Natural killer cell (primary cell): Measurements from ENCODE around the gene TMEM125. TPM values are rescaled to one million over a fixed set of nuclear protein-coding genes. Genes with fewer than 3 reads are reported as not detected.

ENCODE experiments used
- ATAC-seq, 3 donors: fragments of 150-1000 bp in 2 of 3; fragments of 200-7000 bp in 1 of 3; cut with Tn5 transposase; 1 replicate in 1 of 3; 2 replicates in 2 of 3; pipeline ENCODE4 v1.10.0; 2021; ENCODE audit warnings: mild to moderate bottlenecking in 2 of 3, moderate library complexity in 2 of 3
- DNase-seq, 2 donors: peaks; one replicate each; pipeline versions ENCODE4 v3.0.0 to v3.0.0-alpha.2; 2013 to 2021; ENCODE audit warnings: mixed read lengths in 1 of 2
- H3K27ac ChIP-seq: one replicate; pipeline ENCODE4 v1.5.1; 2013; ENCODE audit warnings: mild to moderate bottlenecking, low read length
- H3K27me3 ChIP-seq: one replicate; pipeline ENCODE4 v1.6.1; 2013; ENCODE audit warnings: low read length; ENCODE audit not compliant: control insufficient read depth, insufficient read depth
- H3K36me3 ChIP-seq: one replicate; pipeline ENCODE4 v1.6.1; 2013; ENCODE audit warnings: low read length; ENCODE audit not compliant: control insufficient read depth, insufficient read depth
- H3K4me1 ChIP-seq: one replicate; pipeline ENCODE4 v1.6.1; 2013; ENCODE audit warnings: low read length; ENCODE audit not compliant: control insufficient read depth, insufficient read depth
- H3K4me3 ChIP-seq: one replicate; pipeline ENCODE4 v1.5.1; 2013; ENCODE audit warnings: low read length
- H3K9me3 ChIP-seq: one replicate; pipeline ENCODE4 v1.6.1; 2013; ENCODE audit warnings: low read length; ENCODE audit not compliant: control insufficient read depth, insufficient read depth
- H3K27ac Mint-ChIP-seq, 2 donors: one replicate each; pipeline ENCODE4 v1.8.0; 2022; ENCODE audit warnings: mild to moderate bottlenecking in 2 of 2, mixed read lengths in 2 of 2, moderate library complexity in 1 of 2
- H3K27me3 Mint-ChIP-seq, 2 donors: one replicate each; pipeline ENCODE4 v1.8.0; 2022; ENCODE audit warnings: low read depth in 2 of 2, mixed read lengths in 2 of 2
- H3K36me3 Mint-ChIP-seq: one replicate; pipeline ENCODE4 v1.8.0; 2022; ENCODE audit warnings: mixed read lengths
- H3K4me1 Mint-ChIP-seq, 2 donors: one replicate each; pipeline ENCODE4 v1.8.0; 2022; ENCODE audit warnings: mixed read lengths in 2 of 2
- H3K4me3 Mint-ChIP-seq: one replicate; pipeline ENCODE4 v1.8.0; 2022; ENCODE audit warnings: mild to moderate bottlenecking, moderate library complexity, mixed read lengths
- H3K9me3 Mint-ChIP-seq, 2 donors: one replicate each; pipeline ENCODE4 v1.8.0; 2022; ENCODE audit warnings: mixed read lengths in 2 of 2
- WGBS: methylation state at CpG from one replicate; pipeline ENCODE4 v1.1.7; 2013; ENCODE audit warnings: missing lambda C conversion rate; ENCODE audit not compliant: insufficient coverage; 5-methylcytosine and 5-hydroxymethylcytosine counted together
- intact Hi-C: fragments of 100-400 bp; cut with micrococcal nuclease; formaldehyde crosslinking; loops from one replicate; pipeline ENCODE4 v1.14.2; 2022
- total RNA-seq, 4 donors: library from RNA; stranded (reverse); fragments of 120-200 nt in 1 of 4; gene quantifications; one replicate each; pipeline versions ENCODE4 v1.2.3 to v1.2.4, GENCODE V29; 2013 to 2022
- TF ChIP-seq, protein P1 (sequence below): fragments of 200-600 bp; IDR thresholded peaks from one replicate; pipeline ENCODE4 v1.8.0; 2022; ENCODE audit warnings: antibody characterized with exemption

Gene TMEM125
- total RNA-seq, 3 donors from 2014 or later (not counting 1 experiment from before 2014, with no cell fraction given), result not detected

DNA sequence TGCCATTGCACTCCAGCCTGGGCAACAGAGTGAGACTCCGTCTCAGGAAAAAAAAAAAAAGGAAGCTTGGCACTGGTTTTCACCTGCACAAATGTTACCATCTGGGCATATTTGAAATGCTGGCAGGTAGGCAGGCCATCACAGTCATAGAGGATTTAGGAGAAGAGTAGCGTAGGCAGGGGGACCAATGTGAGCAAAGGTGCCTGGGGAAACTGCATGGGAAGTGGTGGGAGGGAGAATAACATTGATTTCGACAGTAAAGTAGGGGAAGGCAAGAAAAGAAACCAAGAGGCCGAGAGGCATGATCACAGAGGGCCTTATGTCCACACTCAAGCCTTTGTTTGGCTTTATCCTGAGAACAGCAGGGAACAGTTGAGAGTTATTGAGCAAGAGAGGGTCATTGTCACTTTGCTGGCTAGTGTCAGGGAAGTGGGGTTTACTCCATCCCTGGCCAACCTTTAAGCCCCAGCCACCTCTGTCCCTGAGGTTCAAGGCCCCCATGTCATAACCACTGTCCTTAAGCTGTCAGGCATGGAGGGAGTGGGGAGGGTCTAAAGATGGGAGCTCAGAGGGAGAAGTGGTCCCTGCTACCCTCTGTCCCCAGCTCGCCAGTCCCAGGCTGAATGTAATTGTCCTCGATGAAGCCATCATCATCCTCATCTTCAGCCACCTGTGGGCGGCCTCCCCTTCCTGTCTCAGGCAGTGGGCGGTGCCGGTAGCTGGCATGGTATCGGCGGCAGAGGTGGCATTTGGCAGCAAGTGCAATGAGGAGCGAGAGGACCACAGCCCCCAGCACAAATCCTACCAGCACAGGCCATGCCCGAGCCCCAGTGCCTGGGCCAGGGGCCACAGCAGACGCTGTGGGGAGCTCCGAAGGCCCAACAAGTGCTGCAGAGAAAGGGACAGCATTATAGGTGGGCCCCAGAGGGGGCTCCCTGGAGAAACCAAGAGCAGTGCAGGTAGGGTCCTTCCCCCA, 12.7 kb downstream of the TMEM125 start:
- no peaks in the 10 kb centered on the region for H3K9me3 ChIP-seq
- 84% methylated on average over 15 of the region's 15 CpGs for WGBS
- Mint-ChIP-seq H3K4me1 (peaks cover 0 to 5% of the 10 kb centered on the region in 2 donors), H3K27ac (no peak overlapping the region), H3K36me3 (no peaks in the 10 kb centered on the region), H3K27me3 (peaks cover 0 to 11% of the 10 kb centered on the region in 2 donors), H3K9me3 (no peaks in the 10 kb centered on the region), H3K4me3 (no peak overlapping the region)
- no peak for ATAC-seq
- DNase-seq, result no peak
- H3K27ac ChIP-seq, result no peak overlapping the region
- H3K4me3 ChIP-seq, result no peak overlapping the region
- H3K36me3 ChIP-seq, result no peaks in the 10 kb centered on the region
- no peaks in the 10 kb centered on the region for H3K4me1 ChIP-seq
- no peaks in the 10 kb centered on the region for H3K27me3 ChIP-seq
- TF ChIP-seq, protein P1, sequence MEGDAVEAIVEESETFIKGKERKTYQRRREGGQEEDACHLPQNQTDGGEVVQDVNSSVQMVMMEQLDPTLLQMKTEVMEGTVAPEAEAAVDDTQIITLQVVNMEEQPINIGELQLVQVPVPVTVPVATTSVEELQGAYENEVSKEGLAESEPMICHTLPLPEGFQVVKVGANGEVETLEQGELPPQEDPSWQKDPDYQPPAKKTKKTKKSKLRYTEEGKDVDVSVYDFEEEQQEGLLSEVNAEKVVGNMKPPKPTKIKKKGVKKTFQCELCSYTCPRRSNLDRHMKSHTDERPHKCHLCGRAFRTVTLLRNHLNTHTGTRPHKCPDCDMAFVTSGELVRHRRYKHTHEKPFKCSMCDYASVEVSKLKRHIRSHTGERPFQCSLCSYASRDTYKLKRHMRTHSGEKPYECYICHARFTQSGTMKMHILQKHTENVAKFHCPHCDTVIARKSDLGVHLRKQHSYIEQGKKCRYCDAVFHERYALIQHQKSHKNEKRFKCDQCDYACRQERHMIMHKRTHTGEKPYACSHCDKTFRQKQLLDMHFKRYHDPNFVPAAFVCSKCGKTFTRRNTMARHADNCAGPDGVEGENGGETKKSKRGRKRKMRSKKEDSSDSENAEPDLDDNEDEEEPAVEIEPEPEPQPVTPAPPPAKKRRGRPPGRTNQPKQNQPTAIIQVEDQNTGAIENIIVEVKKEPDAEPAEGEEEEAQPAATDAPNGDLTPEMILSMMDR, result no peak
- intact Hi-C loops, result no loop called here

DNA sequence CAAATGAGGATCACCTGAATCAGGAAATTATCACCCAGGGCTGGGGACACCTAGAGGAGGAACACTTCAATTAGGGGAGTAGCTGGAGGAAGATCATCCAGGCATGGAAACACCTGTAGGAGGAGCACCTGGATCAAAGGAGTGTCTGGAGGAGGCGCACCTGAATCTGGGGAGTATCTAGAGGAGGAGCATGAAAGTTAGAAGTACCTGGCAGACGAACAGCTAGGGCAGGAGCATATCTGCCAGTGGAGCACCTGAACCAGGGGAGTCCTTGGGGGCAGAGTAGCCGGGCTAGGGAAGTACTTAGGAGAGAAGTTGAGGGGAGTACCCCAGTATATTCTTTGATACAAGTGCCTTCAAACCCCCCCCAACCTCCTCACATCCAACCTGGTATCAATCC, 14.3 kb downstream of the TMEM125 start:
- Mint-ChIP-seq H3K9me3 (no peaks in the 10 kb centered on the region), H3K36me3 (no peaks in the 10 kb centered on the region), H3K4me1 (peaks cover 0 to 5% of the 10 kb centered on the region in 2 donors), H3K4me3 (no peak overlapping the region), H3K27ac (no peak overlapping the region), H3K27me3 (peaks cover 0 to 11% of the 10 kb centered on the region in 2 donors)
- DNase-seq (no peak), ATAC-seq (no peak)
- no peak overlapping the region for H3K27ac ChIP-seq
- WGBS, result 83% methylated on average over 3 of the region's 3 CpGs
- H3K4me3 ChIP-seq, result no peak overlapping the region
- TF ChIP-seq, protein P1, result no peak
- no peaks in the 10 kb centered on the region for H3K36me3 ChIP-seq
- no peaks in the 10 kb centered on the region for H3K4me1 ChIP-seq
- intact Hi-C loops, result no loop called here
- H3K27me3 ChIP-seq, result no peaks in the 10 kb centered on the region
- H3K9me3 ChIP-seq, result no peaks in the 10 kb centered on the region

DNA sequence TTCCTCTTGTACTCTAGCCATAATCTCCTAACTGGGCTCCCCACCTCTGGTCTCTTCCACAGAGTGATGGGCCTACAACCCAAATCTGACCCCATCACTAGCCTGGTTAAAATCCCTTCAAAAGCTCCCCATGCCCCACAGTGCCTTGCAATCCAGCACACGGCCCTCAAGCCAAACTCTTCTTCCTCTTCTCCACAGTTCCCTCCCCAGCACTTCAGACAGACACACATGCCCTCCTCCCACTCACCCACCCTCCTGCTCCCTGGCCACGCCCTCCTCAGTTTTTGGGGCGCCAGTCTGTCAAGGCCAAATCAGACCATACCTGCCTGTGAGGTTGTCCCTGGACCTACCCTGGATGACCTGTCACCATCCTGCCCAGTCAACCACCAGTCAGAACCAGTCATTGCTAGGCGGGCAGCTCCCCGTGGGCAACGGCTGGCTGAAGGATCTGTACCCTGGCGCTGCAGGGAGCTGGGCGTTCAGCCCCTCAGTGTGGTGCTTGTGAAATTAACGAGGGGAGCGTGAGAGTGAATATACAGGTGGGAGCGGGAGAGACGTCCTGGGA, 14.8 kb downstream of the TMEM125 start:
- H3K9me3 Mint-ChIP-seq, result no peaks in the 10 kb centered on the region

More for the DNA sequence above, 14.8 kb downstream of the TMEM125 start:
- no peak overlapping the region for H3K4me3 Mint-ChIP-seq
- TF ChIP-seq, protein P1, result no peak
- Histone ChIP-seq H3K36me3 (no peaks in the 10 kb centered on the region), H3K4me1 (no peaks in the 10 kb centered on the region), H3K4me3 (no peak overlapping the region), H3K27me3 (no peaks in the 10 kb centered on the region), H3K9me3 (no peaks in the 10 kb centered on the region), H3K27ac (no peak overlapping the region)
- intact Hi-C loops, result no loop called here
- peaks cover 0 to 11% of the 10 kb centered on the region in 2 donors for H3K27me3 Mint-ChIP-seq
- peaks cover 0 to 5% of the 10 kb centered on the region in 2 donors for H3K4me1 Mint-ChIP-seq
- no peak overlapping the region for H3K27ac Mint-ChIP-seq
- DNase-seq, result no peak
- no peak for ATAC-seq
- no peaks in the 10 kb centered on the region for H3K36me3 Mint-ChIP-seq
- 89% methylated on average over 12 of the region's 12 CpGs for WGBS
